Inflammatory macrophage treated with lipopolysaccharide for 1 hour (primary cell): Measurements from ENCODE around the gene ZBTB16.

ENCODE experiments used
- DNase-seq, 2 donors: peaks; one replicate each; pipeline ENCODE4 v3.0.0-alpha.2; 2020 to 2022

Gene ZBTB16

GRCh38 chr11:114156131-114156581, 96.6 kb downstream of the ZBTB16 start:
- DNase-seq = no peak

GRCh38 chr11:114156782-114157181, 97.3 kb downstream of the ZBTB16 start:
- no peak for DNase-seq

- DNase-seq = no peak
These were observed 98.1 kb downstream of the ZBTB16 start for GRCh38 chr11:114157476-114158050.

GRCh38 chr11:114158421-114158820, 98.9 kb downstream of the ZBTB16 start:
- DNase-seq = no peak

GRCh38 chr11:114158886-114159285, 99.4 kb downstream of the ZBTB16 start:
- DNase-seq = no peak

GRCh38 chr11:114159320-114159719, 99.8 kb downstream of the ZBTB16 start:
- no peak for DNase-seq

- peak; percentile 68 to 88 for DNase-seq
These were observed 100.5 kb downstream of the ZBTB16 start for GRCh38 chr11:114159802-114160632.

GRCh38 chr11:114160894-114161293, 101.4 kb downstream of the ZBTB16 start:
- DNase-seq = no peak

GRCh38 chr11:114161486-114162250, 102.2 kb downstream of the ZBTB16 start:
- no peak for DNase-seq

- no peak for DNase-seq
These were observed 103.2 kb downstream of the ZBTB16 start for GRCh38 chr11:114162719-114163123.

- DNase-seq = no peak
These were observed 103.7 kb downstream of the ZBTB16 start for GRCh38 chr11:114163229-114163631.

GRCh38 chr11:114163830-114164401, 104.4 kb downstream of the ZBTB16 start:
- peak in 1 of 2 donors; percentile 18 for DNase-seq

GRCh38 chr11:114164546-114164945, 105.0 kb downstream of the ZBTB16 start:
- DNase-seq = no peak

GRCh38 chr11:114165326-114166230, 106.1 kb downstream of the ZBTB16 start:
- no peak for DNase-seq

GRCh38 chr11:114166362-114166761, 106.9 kb downstream of the ZBTB16 start:
- no peak for DNase-seq

GRCh38 chr11:114166897-114167323, 107.4 kb downstream of the ZBTB16 start:
- no peak for DNase-seq

- no peak for DNase-seq
These were observed 107.8 kb downstream of the ZBTB16 start for GRCh38 chr11:114167355-114167754.

GRCh38 chr11:114167771-114168448, 108.4 kb downstream of the ZBTB16 start:
- no peak for DNase-seq

GRCh38 chr11:114168691-114169090, 109.2 kb downstream of the ZBTB16 start:
- DNase-seq = no peak

GRCh38 chr11:114169321-114169749, 109.8 kb downstream of the ZBTB16 start:
- DNase-seq = no peak

- DNase-seq = no peak
These were observed 110.3 kb downstream of the ZBTB16 start for GRCh38 chr11:114169821-114170220.
